Measurements from ENCODE around the gene RSL24D1.
"Not testable (repeated sequence)": the region's sequence is repeated elsewhere in the genome, so short reads cannot be mapped to it uniquely, and the experiment has no call there.

The RSL24D1 gene

DNA sequence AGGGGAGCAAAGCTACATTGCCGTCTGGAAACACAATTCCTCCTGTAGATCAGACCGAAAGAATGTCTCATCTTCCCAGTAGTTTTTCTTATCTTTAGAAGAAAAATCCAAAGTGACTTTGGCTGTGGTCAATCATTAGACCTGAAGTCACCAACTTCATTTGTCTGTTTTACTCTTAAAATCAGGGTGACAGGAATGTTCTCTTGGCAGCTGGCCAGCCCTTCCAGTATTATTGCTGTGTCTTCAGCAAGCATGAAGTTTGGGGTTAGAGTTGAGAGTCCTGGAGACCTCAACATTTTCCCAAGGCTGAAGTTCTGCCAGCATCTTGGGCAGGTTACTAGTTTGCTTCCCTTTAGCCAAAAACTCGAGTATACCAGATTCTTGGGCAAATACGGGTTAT is 32.5 kb downstream of the RSL24D1 start:
- Histone ChIP-seq H3K4me1 (ENCODE audit: control insufficient read depth, insufficient read depth, low read length) (no peaks in the 10 kb centered on the region), H3K9ac (ENCODE audit: low read length) (no peak overlapping the region), H3K36me3 (ENCODE audit: control insufficient read depth, insufficient read depth, low read length) (no peaks in the 10 kb centered on the region), H3K4me3 (ENCODE audit: low read depth, low read length) (no peak overlapping the region), H3K27ac (ENCODE audit: low read depth, low read length) (no peak overlapping the region), H3K27me3 (ENCODE audit: control insufficient read depth, insufficient read depth, low read length) (no peaks in the 10 kb centered on the region), H3K9me3 (ENCODE audit: control insufficient read depth, insufficient read depth, low read depth, low read length) (no peaks in the 10 kb centered on the region)

DNA sequence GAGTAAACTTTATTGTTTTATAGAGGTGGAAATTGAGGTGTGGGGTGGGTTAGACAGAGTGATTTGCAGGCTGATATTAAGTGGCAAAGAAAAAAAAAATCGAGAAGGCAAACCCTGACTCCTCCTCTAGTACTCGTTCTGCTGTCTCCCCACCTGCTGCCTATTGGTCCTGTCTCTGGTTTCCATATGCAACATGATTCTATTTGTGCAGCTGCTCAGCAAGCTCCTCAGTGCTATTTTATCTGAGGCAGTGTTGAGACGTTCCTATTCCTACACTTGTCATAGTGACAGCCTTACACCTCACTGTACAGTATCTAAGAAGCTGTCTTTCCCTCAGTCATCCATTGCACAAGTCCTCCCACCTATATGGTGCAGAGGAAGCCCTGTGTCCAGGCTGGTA is 45.1 kb downstream of the RSL24D1 start:
- no peak overlapping the region for H3K9ac ChIP-seq (ENCODE audit: low read length)
- H3K4me1 ChIP-seq (ENCODE audit: control insufficient read depth, insufficient read depth, low read length), result no peaks in the 10 kb centered on the region
- no peaks in the 10 kb centered on the region for H3K36me3 ChIP-seq (ENCODE audit: control insufficient read depth, insufficient read depth, low read length)
- H3K27ac ChIP-seq (ENCODE audit: low read depth, low read length), result no peak overlapping the region
- no peaks in the 10 kb centered on the region for H3K9me3 ChIP-seq (ENCODE audit: control insufficient read depth, insufficient read depth, low read depth, low read length)
- no peaks in the 10 kb centered on the region for H3K27me3 ChIP-seq (ENCODE audit: control insufficient read depth, insufficient read depth, low read length)
- no peak overlapping the region for H3K4me3 ChIP-seq (ENCODE audit: low read depth, low read length)

DNA sequence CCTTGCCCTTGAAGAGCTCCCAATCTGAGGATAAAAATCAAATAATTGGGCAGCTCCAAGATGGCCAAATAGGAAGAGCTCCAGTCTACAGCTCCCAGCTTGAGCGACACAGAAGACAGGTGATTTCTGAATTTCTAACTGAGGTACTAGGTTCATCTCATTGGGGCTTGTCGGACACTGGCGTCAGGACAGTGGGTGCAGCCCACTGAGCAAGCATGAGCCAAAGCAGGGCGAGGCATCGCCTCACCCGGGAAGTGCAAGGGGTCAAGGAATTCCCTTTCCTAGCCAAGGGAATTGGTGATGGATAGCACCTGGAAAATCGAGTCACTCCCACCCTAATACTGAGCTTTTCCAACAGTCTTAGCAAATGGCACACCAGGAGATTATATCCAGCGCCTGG is 53.6 kb downstream of the RSL24D1 start:
- not testable (repeated sequence) for H3K9ac ChIP-seq (ENCODE audit: low read length); H3K27ac ChIP-seq (ENCODE audit: low read depth, low read length); H3K27me3 ChIP-seq (ENCODE audit: control insufficient read depth, insufficient read depth, low read length); H3K36me3 ChIP-seq (ENCODE audit: control insufficient read depth, insufficient read depth, low read length); H3K4me1 ChIP-seq (ENCODE audit: control insufficient read depth, insufficient read depth, low read length); H3K4me3 ChIP-seq (ENCODE audit: low read depth, low read length)
- H3K9me3 ChIP-seq (ENCODE audit: control insufficient read depth, insufficient read depth, low read depth, low read length), result peaks cover 21% of the 10 kb centered on the region

DNA sequence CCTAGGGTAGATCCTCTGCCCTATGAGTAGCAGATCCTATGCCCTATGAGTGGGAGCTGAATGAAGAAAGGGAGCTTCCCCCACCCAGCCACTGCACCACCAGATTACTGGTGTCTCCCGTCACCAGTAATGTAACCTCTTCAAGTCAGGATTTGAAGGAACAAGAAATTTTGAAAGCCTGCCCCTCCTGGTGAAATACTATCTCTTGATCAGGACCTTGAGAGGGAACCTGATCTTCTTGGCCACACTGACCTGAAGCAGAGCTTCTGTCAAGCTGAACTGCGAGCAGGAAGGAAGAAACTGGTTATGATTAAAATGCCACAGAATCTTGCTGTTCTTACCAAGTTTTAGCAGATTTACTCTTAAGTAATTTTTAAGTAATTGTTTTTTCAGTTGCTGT is 62.8 kb downstream of the RSL24D1 start:
- Histone ChIP-seq H3K36me3 (ENCODE audit: control insufficient read depth, insufficient read depth, low read length) (no peaks in the 10 kb centered on the region), H3K9me3 (ENCODE audit: control insufficient read depth, insufficient read depth, low read depth, low read length) (no peaks in the 10 kb centered on the region), H3K9ac (ENCODE audit: low read length) (no peak overlapping the region), H3K4me1 (ENCODE audit: control insufficient read depth, insufficient read depth, low read length) (peaks cover 5% of the 10 kb centered on the region; the same call in 1 of the 2 replicates), H3K27me3 (ENCODE audit: control insufficient read depth, insufficient read depth, low read length) (no peaks in the 10 kb centered on the region), H3K4me3 (ENCODE audit: low read depth, low read length) (no peak overlapping the region), H3K27ac (ENCODE audit: low read depth, low read length) (no peak overlapping the region)

DNA sequence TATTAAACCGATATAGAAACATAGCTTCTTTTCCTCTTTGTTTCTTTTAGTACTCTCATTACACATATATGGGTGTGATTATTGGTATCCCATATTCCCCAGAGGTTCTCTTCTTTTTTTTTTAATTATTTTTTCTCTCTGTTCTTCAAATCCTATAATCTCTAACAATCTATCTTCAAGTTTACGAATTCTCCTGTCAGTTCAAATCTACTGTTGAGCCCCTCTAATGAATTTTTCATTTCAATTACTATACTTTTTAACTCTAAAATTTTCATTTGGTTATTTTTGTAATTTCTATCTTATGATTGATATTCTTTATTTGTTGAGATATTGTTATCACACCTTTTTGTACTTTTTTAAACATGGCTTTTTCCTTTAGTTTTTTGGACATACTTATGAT is 64.1 kb downstream of the RSL24D1 start:
- Histone ChIP-seq H3K9me3 (ENCODE audit: control insufficient read depth, insufficient read depth, low read depth, low read length) (no peaks in the 10 kb centered on the region), H3K4me3 (ENCODE audit: low read depth, low read length) (no peak overlapping the region), H3K4me1 (ENCODE audit: control insufficient read depth, insufficient read depth, low read length) (peaks cover 5% of the 10 kb centered on the region; the same call in 1 of the 2 replicates), H3K27me3 (ENCODE audit: control insufficient read depth, insufficient read depth, low read length) (no peaks in the 10 kb centered on the region), H3K36me3 (ENCODE audit: control insufficient read depth, insufficient read depth, low read length) (no peaks in the 10 kb centered on the region), H3K9ac (ENCODE audit: low read length) (no peak overlapping the region), H3K27ac (ENCODE audit: low read depth, low read length) (no peak overlapping the region)
